GM18505 (cell line): ENCODE results near the gene TMEM132C.
"Not testable (repeated sequence)": the region's sequence is repeated elsewhere in the genome, so short reads cannot be mapped to it uniquely, and the experiment has no call there.

ENCODE experiments used
- ATAC-seq: cut with Tn5 transposase; IDR thresholded peaks from one replicate; pipeline ENCODE4 v1.9.1; 2021; ENCODE audit not compliant: unreplicated experiment
- POLR2A ChIP-seq: IDR thresholded peaks from 4 replicates; pipeline ENCODE4 v1.6.1; 2011; ENCODE audit warnings: borderline replicate concordance; ENCODE audit not compliant: insufficient read depth, insufficient read length; ENCODE audit errors: extremely low read depth

TMEM132C gene

DNA sequence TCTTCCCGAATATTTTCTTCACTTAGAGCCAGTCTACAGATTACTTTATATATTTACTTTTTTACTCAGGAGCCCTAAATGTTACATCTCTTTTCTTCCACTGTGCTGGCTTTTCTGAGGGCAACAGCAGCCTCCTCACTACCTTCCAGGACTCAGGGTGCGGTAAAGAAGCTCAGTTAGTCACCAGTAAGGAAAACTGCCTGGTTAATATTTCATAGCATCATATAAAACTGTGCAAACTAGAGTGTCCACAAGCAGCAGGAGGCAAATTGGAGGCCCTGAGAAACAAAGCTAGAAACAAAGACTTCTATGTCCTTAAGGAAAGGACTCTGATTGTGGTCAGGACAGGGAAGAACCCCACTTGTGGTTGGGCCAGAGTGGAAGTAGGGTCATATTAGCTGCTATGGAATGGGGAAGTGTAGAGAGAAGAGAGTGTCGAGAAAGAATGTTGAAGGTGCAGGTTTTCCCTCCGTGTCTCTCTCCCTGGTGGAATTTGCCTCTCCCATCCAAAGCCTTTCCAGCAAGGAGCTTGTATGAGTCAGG is 336.7 kb downstream of the TMEM132C start:
- no peak for ATAC-seq
- no peak for TF ChIP-seq POLR2A

DNA sequence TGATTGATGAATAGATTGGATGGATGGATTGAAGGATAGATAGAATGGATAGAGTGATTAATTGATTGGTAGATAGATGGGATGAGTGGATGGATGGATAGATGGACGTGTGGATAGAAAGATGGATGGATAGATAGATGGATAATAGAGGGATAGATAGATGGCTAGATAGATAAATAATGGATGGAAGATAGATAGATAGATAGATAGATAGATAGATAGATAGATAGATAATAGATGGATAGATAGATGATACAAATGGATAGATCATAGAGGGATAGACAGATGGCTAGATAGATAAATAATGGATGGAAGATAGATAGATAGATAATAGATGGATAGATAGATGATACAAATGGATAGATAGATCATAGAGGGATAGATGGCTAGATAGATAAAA is 337.2 kb downstream of the TMEM132C start:
- not testable (repeated sequence) for ATAC-seq

DNA sequence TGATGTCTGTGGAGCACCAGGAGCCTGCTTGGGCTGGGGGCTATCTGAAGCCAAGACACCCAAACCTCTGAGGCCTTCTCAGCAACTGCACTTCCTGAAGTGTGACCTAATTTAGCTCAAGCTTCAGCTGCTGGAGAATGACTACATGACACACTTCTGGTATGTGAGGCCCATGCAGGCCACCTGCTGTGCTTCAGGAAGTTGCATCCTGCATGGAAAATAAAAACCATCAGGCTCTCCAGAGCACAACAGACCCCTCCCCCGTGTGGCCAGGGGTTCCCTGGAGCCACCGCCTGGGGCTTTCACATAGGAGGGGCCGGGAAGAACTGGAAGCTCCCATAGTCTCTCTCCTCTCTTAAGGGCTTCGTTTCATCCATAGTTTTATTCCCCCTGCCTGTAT is 339.1 kb downstream of the TMEM132C start:
- no peak for TF ChIP-seq POLR2A
- ATAC-seq, result no peak

DNA sequence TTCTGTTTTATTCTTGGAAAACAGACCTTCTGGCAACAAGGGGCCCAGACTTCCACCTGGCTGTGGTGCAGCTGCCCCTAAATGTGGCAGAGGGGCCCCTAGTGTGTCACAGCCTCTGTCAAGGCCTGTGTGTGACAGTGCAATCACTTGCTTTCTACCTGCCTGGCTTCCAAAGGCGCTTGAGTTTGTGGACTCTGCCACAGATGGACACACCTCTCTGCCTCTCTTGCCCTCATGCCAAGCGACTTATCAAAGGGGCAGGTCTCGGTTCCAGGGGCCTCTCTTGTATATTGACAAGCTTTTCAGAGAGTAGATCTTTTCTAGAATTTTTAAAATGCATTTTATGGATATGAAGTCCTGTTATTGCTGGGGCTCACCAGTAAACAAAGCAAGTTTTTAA is 339.6 kb downstream of the TMEM132C start:
- no peak for TF ChIP-seq POLR2A
- ATAC-seq, result no peak

DNA sequence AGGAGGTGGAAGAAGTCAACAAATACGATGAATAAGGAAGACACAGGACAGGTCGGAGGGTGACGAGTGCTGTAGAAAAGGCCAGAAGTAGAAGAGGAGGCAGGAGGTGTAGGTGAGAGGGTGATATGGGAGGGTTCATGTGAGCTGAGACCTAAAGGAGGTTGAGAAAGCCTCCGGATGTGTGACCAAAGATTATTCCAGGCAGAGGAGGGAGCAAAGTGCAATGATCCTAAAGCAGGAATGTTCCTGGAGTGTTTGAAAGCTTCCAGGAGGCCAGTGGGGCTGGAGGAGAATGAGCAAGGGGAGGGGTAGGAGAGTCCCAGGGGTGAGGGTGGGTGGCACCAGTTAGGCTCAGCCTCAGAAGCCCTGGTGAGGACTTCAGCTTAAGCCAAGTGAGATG is 340.0 kb downstream of the TMEM132C start:
- no peak for ATAC-seq
- TF ChIP-seq POLR2A, result no peak

DNA sequence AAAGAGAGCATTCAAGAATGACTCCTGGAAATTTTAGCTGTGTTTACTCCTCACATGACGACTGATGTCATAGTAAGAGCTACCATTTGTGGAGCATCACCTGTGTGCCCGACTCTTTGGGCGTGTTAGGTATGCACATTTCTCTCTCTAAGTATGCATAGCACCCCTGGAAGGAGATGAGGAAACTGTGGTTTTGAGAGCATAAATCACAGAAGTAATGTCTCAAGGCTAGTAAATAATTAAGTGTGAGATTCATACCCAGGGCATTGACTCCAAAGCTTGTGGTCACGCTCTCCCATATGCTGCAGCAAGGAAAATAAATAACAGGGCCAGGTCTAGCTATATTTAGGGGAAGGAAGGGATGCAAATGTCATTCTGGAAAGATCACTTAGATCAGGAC is 340.7 kb downstream of the TMEM132C start:
- no peak for TF ChIP-seq POLR2A
- ATAC-seq, result no peak

DNA sequence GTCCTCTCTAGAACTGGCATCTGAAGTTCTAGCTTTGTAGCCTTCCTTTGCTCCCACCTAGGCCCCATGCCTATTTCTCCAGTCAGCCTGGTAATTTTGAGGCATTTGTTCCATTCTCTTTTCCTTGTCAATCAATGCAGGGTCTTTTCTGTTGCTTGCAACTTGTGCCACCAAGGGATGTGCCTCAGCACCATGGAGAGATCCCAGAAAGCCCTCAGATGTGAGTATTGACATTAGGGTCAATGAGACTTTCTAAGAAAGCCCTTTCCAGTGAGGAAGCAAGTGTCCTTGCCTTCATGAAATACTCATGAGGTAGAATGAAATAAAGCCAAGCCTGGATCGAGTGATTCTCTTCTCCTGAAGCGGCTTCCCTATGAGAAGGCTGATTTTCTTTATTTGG is 342.9 kb downstream of the TMEM132C start:
- ATAC-seq, result no peak

DNA sequence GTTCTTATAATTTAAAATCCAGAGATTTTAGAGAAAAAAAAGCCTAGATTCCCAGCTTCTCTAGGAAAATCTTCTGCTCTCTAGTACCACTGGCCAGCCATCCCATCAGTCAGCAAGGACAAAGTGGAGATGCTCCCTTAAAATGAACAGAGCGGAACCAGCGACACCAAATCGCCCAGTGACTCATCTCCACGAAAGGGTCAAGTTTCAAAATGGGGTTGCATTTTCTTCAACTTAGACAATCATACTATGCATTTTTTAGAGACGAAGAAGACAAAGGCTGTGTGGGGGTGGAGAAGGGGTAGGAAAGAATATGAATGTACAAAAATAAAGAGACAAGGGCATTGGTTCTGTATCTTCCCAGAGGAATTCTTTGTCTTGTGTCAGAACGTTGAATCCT is 344.8 kb downstream of the TMEM132C start:
- ATAC-seq, result no peak
- TF ChIP-seq POLR2A, result no peak

More for the DNA sequence above, 342.9 kb downstream of the TMEM132C start:
- no peak for TF ChIP-seq POLR2A

DNA sequence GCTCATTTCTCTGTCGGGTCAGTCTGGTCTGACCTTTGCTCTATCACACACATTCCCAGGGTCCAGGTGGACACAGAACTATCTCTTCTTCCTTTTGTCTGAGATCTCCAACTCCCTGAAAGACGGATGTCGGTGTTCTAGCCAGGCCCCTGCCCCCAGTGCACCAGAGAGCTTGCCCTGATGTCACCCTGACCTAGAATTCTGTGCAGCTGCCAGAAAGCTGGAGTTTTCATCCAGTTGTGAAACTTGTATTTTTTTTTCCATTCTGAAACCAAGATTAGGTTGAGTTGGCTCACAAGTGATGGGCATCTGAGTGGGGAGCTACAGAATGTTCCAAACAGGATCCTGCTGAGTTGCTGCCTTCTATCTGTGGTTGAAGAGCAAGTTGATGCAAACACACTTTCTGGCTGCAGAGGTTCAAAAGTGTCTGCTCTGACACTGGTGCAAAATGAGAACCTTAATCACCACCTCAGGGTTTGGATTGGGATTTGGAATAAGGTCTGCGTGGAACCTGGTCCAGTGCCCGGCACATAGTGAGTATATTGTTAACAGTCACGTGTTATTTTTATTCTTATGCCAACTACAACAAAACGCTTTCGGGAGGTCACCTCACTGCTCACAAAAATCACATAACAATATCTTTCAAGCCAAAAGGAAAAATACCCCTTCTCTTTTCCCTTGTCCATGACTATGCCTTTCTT is 345.3 kb downstream of the TMEM132C start:
- no peak for TF ChIP-seq POLR2A
- no peak for ATAC-seq

DNA sequence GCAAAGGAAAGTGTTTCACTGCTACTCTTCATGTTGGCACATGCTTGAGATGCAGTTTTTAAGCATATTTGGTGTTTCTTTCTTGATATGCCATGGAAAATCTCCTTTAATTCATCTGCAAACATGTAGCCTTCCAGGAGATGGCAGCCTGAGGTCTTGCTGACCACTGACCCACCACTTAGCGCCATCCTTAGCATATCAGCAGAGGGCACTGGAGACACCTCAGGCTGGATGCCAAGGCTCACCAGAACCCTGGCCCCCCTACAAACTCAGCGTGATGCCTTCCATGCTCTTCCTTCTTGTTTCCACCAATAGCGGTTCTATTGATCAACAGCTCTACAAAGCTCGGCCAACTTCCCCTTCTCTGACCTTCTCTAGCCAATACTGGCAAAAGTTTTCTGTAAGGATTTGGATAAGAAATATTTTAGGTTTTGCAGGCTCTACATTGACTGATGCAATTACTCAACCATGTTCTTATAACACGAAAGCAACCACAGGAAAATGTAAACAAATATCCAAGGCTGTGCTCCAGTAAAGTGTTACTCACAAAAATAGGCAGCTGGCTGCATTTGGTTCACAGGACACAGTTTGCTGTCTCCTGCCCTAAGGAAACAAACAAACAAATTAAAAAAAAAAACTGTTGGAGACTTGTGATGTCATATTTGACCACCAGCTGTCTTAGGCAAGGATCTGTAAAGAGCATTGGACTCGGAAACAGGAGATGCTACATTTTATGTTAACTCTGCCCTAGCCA is 347.0 kb downstream of the TMEM132C start:
- no peak for ATAC-seq
- TF ChIP-seq POLR2A, result no peak

- no peak for ATAC-seq
These were observed 350.4 kb downstream of the TMEM132C start for GRCh38 chr12:128617304-128617833.

DNA sequence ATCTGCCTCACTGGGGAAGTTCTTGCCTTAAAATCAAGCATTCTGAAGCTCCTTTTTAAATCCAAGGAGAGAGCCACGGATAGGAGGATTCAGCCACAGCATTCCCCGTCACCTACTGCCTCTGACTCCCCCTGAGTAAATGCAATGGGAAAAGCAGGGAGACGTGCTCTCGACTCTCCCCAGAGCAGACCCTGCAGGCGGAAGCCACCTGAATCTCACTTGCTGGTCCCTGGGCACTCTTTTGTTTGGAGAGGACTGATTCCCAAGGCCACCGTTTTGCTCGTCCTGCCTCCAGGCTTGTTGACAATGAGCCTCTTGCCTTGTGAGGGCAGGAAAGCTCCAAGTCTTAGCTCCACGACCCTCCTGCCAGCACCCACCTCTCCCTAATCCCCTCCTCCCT is 352.3 kb downstream of the TMEM132C start:
- ATAC-seq, result no peak
- no peak for TF ChIP-seq POLR2A

More at GRCh38 chr12:128617304-128617833, 350.4 kb downstream of the TMEM132C start:
- TF ChIP-seq POLR2A, result no peak

DNA sequence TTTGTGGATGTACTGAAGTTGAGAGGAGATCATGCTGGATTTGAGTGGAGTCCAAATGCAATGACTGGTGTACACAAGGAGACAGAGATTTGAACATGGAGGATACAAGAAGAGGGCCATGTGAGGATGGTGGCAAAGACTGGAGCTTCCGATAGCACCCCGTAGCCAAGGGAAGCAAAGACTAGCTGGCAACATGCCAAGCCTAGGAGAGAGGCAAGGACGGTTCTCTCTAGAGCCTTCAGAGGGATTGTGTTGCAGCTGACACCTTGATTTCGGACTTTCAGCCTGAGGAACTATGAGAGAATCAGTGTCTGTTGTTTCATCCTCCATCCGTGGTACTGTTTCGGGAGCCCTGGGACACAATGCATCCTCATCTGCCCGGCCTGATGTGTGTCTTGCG is 354.3 kb downstream of the TMEM132C start:
- TF ChIP-seq POLR2A, result no peak
- no peak for ATAC-seq

DNA sequence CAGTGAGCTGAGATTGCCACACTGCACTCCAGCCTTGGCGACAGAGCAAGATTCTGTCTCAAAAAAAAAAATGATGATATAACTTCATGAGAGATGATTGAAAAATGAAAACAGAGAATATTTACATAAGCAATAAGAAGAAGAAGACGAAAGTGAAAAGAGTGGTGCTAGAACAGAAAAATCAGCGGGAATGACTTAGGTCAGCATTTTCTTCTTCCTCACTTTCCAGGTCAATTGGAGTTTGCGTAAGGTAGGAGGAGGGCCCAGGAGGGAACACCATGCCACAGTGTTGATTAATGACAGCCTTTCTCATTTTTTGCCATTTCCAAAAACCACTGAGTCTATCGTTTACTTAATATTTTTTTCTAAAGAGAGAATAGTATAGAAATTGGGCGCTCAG is 356.8 kb downstream of the TMEM132C start:
- ATAC-seq, result no peak
- no peak for TF ChIP-seq POLR2A
